Right forelimb (tissue), 1 donor: ENCODE measurements around the gene ADH1A.
"Not testable (repeated sequence)": the region's sequence is repeated elsewhere in the genome, so short reads cannot be mapped to it uniquely, and the experiment has no call there.

Source experiments
- DNase-seq: peaks from one replicate; pipeline ENCODE4 v3.0.0-alpha.2; 2018

Gene ADH1A

GRCh38 chr4:99276417-99276816 lies 14.4 kb downstream of the ADH1A start:
- DNase-seq: no peak

GRCh38 chr4:99275885-99276284 lies 14.9 kb downstream of the ADH1A start:
- DNase-seq: no peak

GRCh38 chr4:99275050-99275449 lies 15.7 kb downstream of the ADH1A start:
- no peak for DNase-seq

- DNase-seq: no peak
These were observed 17.1 kb downstream of the ADH1A start for GRCh38 chr4:99273704-99274103.

GRCh38 chr4:99264927-99265326 lies 25.9 kb downstream of the ADH1A start:
- DNase-seq: no peak

GRCh38 chr4:99252746-99253145 lies 38.0 kb downstream of the ADH1A start:
- no peak for DNase-seq

- no peak for DNase-seq
These were observed 42.1 kb downstream of the ADH1A start for GRCh38 chr4:99248714-99249113.

- no peak for DNase-seq
These were observed 54.8 kb downstream of the ADH1A start for GRCh38 chr4:99235955-99236354.

GRCh38 chr4:99234331-99235010 lies 56.3 kb downstream of the ADH1A start:
- DNase-seq: no peak

GRCh38 chr4:99233397-99233796 lies 57.4 kb downstream of the ADH1A start:
- DNase-seq: not testable (repeated sequence)

GRCh38 chr4:99228706-99229105 lies 62.1 kb downstream of the ADH1A start:
- not testable (repeated sequence) for DNase-seq

GRCh38 chr4:99227646-99228045 lies 63.1 kb downstream of the ADH1A start:
- not testable (repeated sequence) for DNase-seq
